Bronchial epithelial cell (primary cell): ENCODE data around the gene ANKRD52. TPM values are rescaled to one million over a fixed set of nuclear protein-coding genes. Genes with fewer than 3 reads are reported as not detected.

ENCODE experiments used
- DNase-seq: peaks from one replicate; pipeline ENCODE4 v3.0.0-alpha.2; 2010; ENCODE audit warnings: low read depth
- FAIRE-seq: peaks from 2 replicates; lab custom pipeline; 2011; peaks lifted over from hg19 to GRCh38; lab: Jason Lieb, UNC
- H3K27me3 ChIP-seq: 2 replicates; pipeline ENCODE4 v1.5.1; 2011; ENCODE audit warnings: low read length; ENCODE audit not compliant: control insufficient read depth, insufficient read depth
- H3K36me3 ChIP-seq: 2 replicates; pipeline ENCODE4 v1.5.1; 2011; ENCODE audit warnings: low read length; ENCODE audit not compliant: control insufficient read depth, insufficient read depth
- H3K4me3 ChIP-seq: 2 replicates; pipeline ENCODE4 v1.5.1; 2011; ENCODE audit warnings: mild to moderate bottlenecking, low read depth, low read length, control low read depth
- CTCF ChIP-seq: IDR thresholded peaks from 2 replicates; pipeline ENCODE4 v1.5.1; 2011; ENCODE audit warnings: mild to moderate bottlenecking, moderate library complexity, low read length, control low read depth, inconsistent platforms; ENCODE audit not compliant: insufficient read depth, severe bottlenecking
- total RNA-seq: library from RNA; depleted of rRNA; stranded (reverse); fragments of >200 nt; gene quantifications from 2 replicates; pipeline ENCODE4 v1.2.1, GENCODE V29; 2014

ANKRD52 gene
- total RNA-seq, 1 donor from 2014 or later, result 6.8 TPM

- Histone ChIP-seq H3K27me3 (no peaks in the 10 kb centered on the region), H3K4me3 (peak overlapping the region; percentile 59), H3K36me3 (peaks cover 2% of the 10 kb centered on the region)
- FAIRE-seq, result no peak
- no peak for DNase-seq
- no peak for TF ChIP-seq CTCF
Measured at GRCh38 chr12:56224954-56225353, 33.2 kb downstream of the ANKRD52 start.

GRCh38 chr12:56224102-56224701, 34.0 kb downstream of the ANKRD52 start, which contains the start of gene NABP2:
Gene NABP2 (plus strand): TSS chr12:56224342. CDS start chr12:56224857, 515 bp downstream.
- peak; percentile 82 for TF ChIP-seq CTCF
- H3K4me3 ChIP-seq, result peak within 1 kb of the TSS; percentile 59
- peak; percentile 92 for DNase-seq
- FAIRE-seq, result no peak
- peaks cover 2% of the 10 kb centered on the region for H3K36me3 ChIP-seq
- no peaks in the 10 kb centered on the region for H3K27me3 ChIP-seq

- no peak for FAIRE-seq
- peaks cover 2% of the 10 kb centered on the region for H3K36me3 ChIP-seq
- H3K4me3 ChIP-seq, result peak overlapping the region; percentile 9
- H3K27me3 ChIP-seq, result no peaks in the 10 kb centered on the region
- no peak for TF ChIP-seq CTCF
- no peak for DNase-seq
Measured at GRCh38 chr12:56223571-56224101, 34.5 kb downstream of the ANKRD52 start.

- no peak for TF ChIP-seq CTCF
- FAIRE-seq, result no peak
Measured at GRCh38 chr12:56222531-56222895, 35.7 kb downstream of the ANKRD52 start.

GRCh38 chr12:56221757-56222530, 36.2 kb downstream of the ANKRD52 start, which contains the start of gene RNF41:
Gene RNF41 (minus strand): TSS chr12:56221922. CDS start chr12:56214047, 7,875 bp downstream.
- peak; percentile 8 for TF ChIP-seq CTCF
- FAIRE-seq (no peak), DNase-seq (peak; percentile 93)
- H3K36me3 ChIP-seq, result peaks cover 2% of the 10 kb centered on the region
- no peaks in the 10 kb centered on the region for H3K27me3 ChIP-seq
- H3K4me3 ChIP-seq, result peak within 1 kb of the TSS; percentile 92

More at GRCh38 chr12:56222531-56222895, 35.7 kb downstream of the ANKRD52 start:
- Histone ChIP-seq H3K27me3 (no peaks in the 10 kb centered on the region), H3K36me3 (peaks cover 2% of the 10 kb centered on the region), H3K4me3 (peak overlapping the region; percentile 92)
- DNase-seq, result peak; percentile 16
